Muscle layer of duodenum (tissue), 2 donors: ENCODE measurements around the gene DNAJB6.
"Not testable (repeated sequence)": the region's sequence is repeated elsewhere in the genome, so short reads cannot be mapped to it uniquely, and the experiment has no call there.

ENCODE experiments used
- H3K27ac ChIP-seq: one replicate; pipeline ENCODE4 v1.7.0; 2013; ENCODE audit warnings: mild to moderate bottlenecking, low read length
- H3K27me3 ChIP-seq: one replicate; pipeline ENCODE4 v1.7.0; 2013; ENCODE audit warnings: low read depth, mild to moderate bottlenecking, control low read depth, low read length
- H3K36me3 ChIP-seq, 2 donors: one replicate each; pipeline ENCODE4 v1.7.0; 2013; ENCODE audit warnings: low read length in 2 of 2, control low read depth in 1 of 2, mild to moderate bottlenecking in 1 of 2; ENCODE audit not compliant: insufficient read depth in 2 of 2, control insufficient read depth in 1 of 2
- H3K4me1 ChIP-seq, 2 donors: one replicate each; pipeline ENCODE4 v1.7.0; 2013; ENCODE audit warnings: low read length in 2 of 2, mild to moderate bottlenecking in 2 of 2, control low read depth in 1 of 2, moderate library complexity in 1 of 2; ENCODE audit not compliant: insufficient read depth in 2 of 2, control insufficient read depth in 1 of 2
- H3K4me3 ChIP-seq, 2 donors: one replicate each; pipeline ENCODE4 v1.7.0; 2013; ENCODE audit warnings: low read length in 2 of 2, low read depth in 1 of 2, mild to moderate bottlenecking in 1 of 2
- H3K9me3 ChIP-seq, 2 donors: one replicate each; pipeline ENCODE4 v1.7.0; 2013; ENCODE audit warnings: low read length in 2 of 2, control low read depth in 1 of 2, mild to moderate bottlenecking in 1 of 2; ENCODE audit not compliant: control insufficient read depth in 1 of 2
- donor health status: healthy.

The DNAJB6 gene

DNA sequence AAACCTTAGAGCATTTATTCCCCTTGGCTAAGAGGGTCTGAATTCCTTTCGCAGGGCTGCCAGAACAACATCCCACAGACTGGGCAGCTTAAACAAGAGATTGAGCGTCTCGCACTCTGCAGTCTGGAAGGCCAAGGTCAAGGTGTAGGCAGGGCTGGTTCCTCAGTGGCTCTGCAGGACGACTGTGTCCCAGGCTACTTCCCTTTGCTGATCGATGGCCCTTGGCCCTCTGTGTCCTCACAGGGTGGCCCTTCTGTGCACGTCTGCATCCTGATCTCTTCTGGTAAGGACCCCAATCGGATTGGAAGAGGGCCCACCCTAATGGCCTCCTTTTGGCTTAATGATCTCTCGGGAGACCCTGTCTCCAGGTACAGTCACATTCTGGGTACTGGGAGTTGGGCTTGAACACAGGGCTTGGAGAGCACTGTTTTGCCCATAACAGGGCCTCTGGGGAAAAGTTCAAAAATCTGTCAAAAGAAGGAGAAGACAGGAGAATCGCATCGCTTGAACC is 35.1 kb upstream of the DNAJB6 start:
- peaks cover 0 to 5% of the 10 kb centered on the region in 2 donors for H3K4me1 ChIP-seq
- no peak overlapping the region for H3K4me3 ChIP-seq
- H3K9me3 ChIP-seq: no peaks in the 10 kb centered on the region
- H3K27me3 ChIP-seq: no peaks in the 10 kb centered on the region
- H3K36me3 ChIP-seq: no peaks in the 10 kb centered on the region
- H3K27ac ChIP-seq: no peak overlapping the region

- Histone ChIP-seq H3K4me3 (no peak overlapping the region), H3K36me3 (no peaks in the 10 kb centered on the region), H3K4me1 (no peaks in the 10 kb centered on the region), H3K9me3 (no peaks in the 10 kb centered on the region), H3K27me3 (no peaks in the 10 kb centered on the region), H3K27ac (no peak overlapping the region)
Measured at GRCh38 chr7:157306846-157307838, 29.7 kb upstream of the DNAJB6 start.

DNA sequence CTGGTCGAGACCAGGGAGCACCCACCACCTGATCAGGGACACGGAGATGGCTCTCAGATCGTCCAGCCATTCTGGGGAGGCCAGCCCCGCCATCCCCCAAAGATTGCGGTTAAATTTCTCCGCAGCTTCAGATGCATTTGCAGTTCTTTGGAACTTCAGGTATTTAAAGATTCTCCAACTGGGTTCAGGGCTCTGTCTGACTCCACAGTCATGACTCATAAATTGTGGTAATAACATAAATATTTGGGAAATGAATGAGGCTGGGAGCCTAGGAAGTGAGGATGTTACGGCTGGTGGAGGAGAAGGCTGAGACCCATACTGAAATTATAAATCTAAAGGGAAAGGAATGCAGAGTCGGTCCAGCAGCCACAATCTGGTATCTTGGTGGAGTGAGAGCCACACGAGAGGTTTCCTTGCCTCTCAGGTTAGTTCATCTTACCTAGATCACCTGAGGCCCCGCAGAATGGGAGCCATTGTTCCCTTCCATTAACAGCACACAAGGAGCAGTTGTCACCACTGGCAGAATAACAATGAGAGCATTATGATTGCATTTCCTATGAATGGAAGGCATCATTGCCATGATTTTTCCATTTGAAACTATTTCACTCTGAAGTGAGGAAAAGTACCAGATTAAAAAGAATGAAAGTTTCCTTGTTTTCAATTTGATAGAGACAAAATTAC is 26.7 kb upstream of the DNAJB6 start:
- Histone ChIP-seq H3K4me3 (no peak overlapping the region), H3K36me3 (no peaks in the 10 kb centered on the region), H3K9me3 (no peaks in the 10 kb centered on the region), H3K27ac (no peak overlapping the region), H3K4me1 (no peaks in the 10 kb centered on the region), H3K27me3 (no peaks in the 10 kb centered on the region)

- no peaks in the 10 kb centered on the region for H3K27me3 ChIP-seq
- no peaks in the 10 kb centered on the region for H3K36me3 ChIP-seq
- no peak overlapping the region for H3K27ac ChIP-seq
- H3K9me3 ChIP-seq: no peaks in the 10 kb centered on the region
- no peak overlapping the region for H3K4me3 ChIP-seq
- no peaks in the 10 kb centered on the region for H3K4me1 ChIP-seq
Measured at GRCh38 chr7:157310676-157311185, 26.1 kb upstream of the DNAJB6 start.

- H3K4me3 ChIP-seq: no peak overlapping the region
- no peaks in the 10 kb centered on the region for H3K27me3 ChIP-seq
- H3K27ac ChIP-seq: no peak overlapping the region
- no peaks in the 10 kb centered on the region for H3K4me1 ChIP-seq
- H3K9me3 ChIP-seq: no peaks in the 10 kb centered on the region
- no peaks in the 10 kb centered on the region for H3K36me3 ChIP-seq
Measured at GRCh38 chr7:157312941-157313340, 23.9 kb upstream of the DNAJB6 start.

- Histone ChIP-seq H3K9me3 (no peaks in the 10 kb centered on the region), H3K27ac (no peak overlapping the region), H3K27me3 (no peaks in the 10 kb centered on the region), H3K36me3 (no peaks in the 10 kb centered on the region), H3K4me1 (no peaks in the 10 kb centered on the region), H3K4me3 (no peak overlapping the region)
Measured at GRCh38 chr7:157313645-157314044, 23.2 kb upstream of the DNAJB6 start.

DNA sequence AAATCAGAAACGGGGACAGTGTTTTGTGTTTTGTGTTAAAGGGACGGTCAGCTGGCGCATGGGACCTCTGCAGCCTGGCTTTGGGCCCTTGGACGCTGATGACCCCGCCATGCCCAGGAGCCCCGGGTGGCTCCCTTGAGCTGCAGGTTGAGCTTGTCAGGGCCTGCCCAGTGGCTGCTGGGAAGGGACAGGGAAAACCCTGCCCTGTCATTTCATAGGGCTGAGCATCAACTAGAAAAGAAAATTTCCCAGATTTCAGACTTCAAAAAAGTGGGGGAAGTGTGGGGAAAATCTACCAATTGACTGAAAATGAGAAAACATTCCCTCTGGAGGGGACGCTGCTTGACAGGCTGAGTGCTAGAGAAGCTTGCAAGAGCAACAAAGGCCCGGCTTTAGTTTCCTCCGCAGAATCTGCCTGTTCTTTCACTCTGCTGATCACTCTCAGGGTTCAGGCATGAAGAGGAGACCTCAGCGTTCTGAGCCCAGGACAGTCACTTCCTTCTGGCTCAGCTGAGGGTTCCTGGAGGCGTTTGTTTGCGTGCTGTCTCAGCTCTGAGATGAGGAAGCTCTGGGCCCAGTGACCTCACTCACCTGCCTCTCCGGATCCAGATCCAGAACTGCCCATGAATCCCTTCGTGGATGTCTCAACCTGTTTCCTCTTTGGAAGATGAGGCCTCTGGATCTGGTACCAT is 18.6 kb upstream of the DNAJB6 start:
- H3K4me3 ChIP-seq: no peak overlapping the region
- no peaks in the 10 kb centered on the region for H3K9me3 ChIP-seq
- no peaks in the 10 kb centered on the region for H3K27me3 ChIP-seq
- no peaks in the 10 kb centered on the region for H3K36me3 ChIP-seq
- no peaks in the 10 kb centered on the region for H3K4me1 ChIP-seq
- no peak overlapping the region for H3K27ac ChIP-seq

DNA sequence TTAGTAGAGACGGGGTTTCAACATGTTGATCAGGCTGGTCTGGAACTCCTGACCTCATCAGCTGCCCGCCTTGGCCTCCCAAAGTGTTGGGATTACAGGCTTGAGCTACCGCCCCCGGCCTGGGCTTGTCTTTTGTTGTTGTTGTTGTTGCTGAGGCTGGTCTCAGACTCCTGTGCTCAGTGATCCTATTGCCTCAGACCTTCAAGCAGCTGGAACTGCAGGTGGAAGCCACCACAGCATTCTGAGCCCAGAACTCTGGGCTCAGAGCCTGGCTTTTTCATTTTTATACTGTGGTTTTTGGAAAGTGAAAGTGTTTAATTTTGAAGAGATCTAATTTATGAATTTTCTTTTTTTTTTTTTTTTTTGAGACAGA is 16.2 kb upstream of the DNAJB6 start:
- H3K27ac ChIP-seq: no peak overlapping the region
- no peaks in the 10 kb centered on the region for H3K36me3 ChIP-seq
- H3K27me3 ChIP-seq: no peaks in the 10 kb centered on the region

DNA sequence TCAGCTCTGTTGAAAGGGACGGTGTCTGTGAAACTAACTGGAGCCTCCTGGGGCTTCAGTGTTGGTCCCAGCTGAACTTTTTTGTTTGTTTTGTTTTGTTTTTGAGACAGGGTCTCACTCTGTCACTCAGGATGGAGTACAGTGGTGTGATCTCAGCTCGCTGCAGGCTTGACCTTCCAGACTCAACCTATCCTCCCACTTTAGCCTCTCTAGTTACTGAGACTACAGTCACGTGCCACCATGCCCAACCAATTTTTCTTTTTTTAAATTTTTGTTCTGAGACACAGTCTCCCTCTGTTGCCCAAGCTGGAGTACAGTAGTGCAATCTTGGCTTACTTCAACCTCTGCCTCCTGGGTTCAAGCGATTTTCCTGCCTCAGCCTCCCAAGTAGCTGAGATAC is 13.4 kb upstream of the DNAJB6 start:
- Histone ChIP-seq H3K4me1 (no peaks in the 10 kb centered on the region), H3K36me3 (no peaks in the 10 kb centered on the region), H3K27me3 (no peaks in the 10 kb centered on the region), H3K4me3 (no peak overlapping the region), H3K27ac (no peak overlapping the region), H3K9me3 (no peaks in the 10 kb centered on the region)

More for the DNA sequence above, 16.2 kb upstream of the DNAJB6 start:
- Histone ChIP-seq H3K9me3 (no peaks in the 10 kb centered on the region), H3K4me1 (no peaks in the 10 kb centered on the region), H3K4me3 (no peak overlapping the region)

DNA sequence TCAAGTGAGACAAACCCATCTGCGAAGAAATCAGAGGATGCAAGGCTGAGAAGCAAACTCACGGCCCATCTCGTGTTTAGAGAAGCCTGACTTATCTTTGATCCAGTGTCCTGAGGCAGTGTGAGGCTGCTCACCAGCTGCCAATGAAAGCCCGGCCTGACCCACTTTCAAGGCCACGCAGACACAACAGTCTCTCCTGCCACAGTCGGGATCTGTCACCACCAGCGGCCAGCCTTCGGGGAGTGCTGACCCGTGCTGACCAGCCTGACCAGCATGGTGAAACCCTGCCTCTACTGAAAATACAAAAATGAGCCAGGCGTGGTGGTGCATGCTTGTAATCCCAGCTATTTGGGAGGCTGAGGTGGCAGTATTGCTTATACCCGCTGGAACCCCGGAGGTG is 7.4 kb upstream of the DNAJB6 start:
- Histone ChIP-seq H3K36me3 (no peaks in the 10 kb centered on the region), H3K4me3 (no peak overlapping the region)

GRCh38 chr7:157330567-157330966 is 6.2 kb upstream of the DNAJB6 start:
- not testable (repeated sequence) for H3K27ac ChIP-seq, H3K27me3 ChIP-seq, H3K4me1 ChIP-seq, H3K4me3 ChIP-seq, H3K9me3 ChIP-seq, H3K36me3 ChIP-seq

More for the DNA sequence above, 7.4 kb upstream of the DNAJB6 start:
- Histone ChIP-seq H3K4me1 (no peaks in the 10 kb centered on the region), H3K9me3 (no peaks in the 10 kb centered on the region), H3K27ac (no peak overlapping the region), H3K27me3 (no peaks in the 10 kb centered on the region)
